Fibroblast of peridontal ligament (primary cell): ENCODE measurements around the gene DNAJC16.
"Not testable (repeated sequence)": the region's sequence is repeated elsewhere in the genome, so short reads cannot be mapped to it uniquely, and the experiment has no call there.

Experiments
- DNase-seq: peaks from one replicate; pipeline ENCODE4 v3.0.0-alpha.2; 2010; ENCODE audit errors: extremely low read depth

Gene DNAJC16

GRCh38 chr1:15526490-15527339 is at the start of gene DNAJC16:
Gene DNAJC16 (plus strand): TSS chr1:15526848. CDS start chr1:15529106, 2,258 bp downstream.
- peak; percentile 100 for DNase-seq

GRCh38 chr1:15476927-15477326 is 49.7 kb upstream of the DNAJC16 start:
- no peak for DNase-seq

- DNase-seq: no peak
Measured at GRCh38 chr1:15477646-15478212, 48.9 kb upstream of the DNAJC16 start.

- DNase-seq: no peak
Measured at GRCh38 chr1:15479654-15480347, 46.8 kb upstream of the DNAJC16 start.

- not testable (repeated sequence) for DNase-seq
Measured at GRCh38 chr1:15482455-15482854, 44.2 kb upstream of the DNAJC16 start.

- not testable (repeated sequence) for DNase-seq
Measured at GRCh38 chr1:15482983-15483543, 43.6 kb upstream of the DNAJC16 start.

GRCh38 chr1:15483971-15484370 is 42.7 kb upstream of the DNAJC16 start:
- DNase-seq: no peak

- not testable (repeated sequence) for DNase-seq
Measured at GRCh38 chr1:15484443-15484842, 42.2 kb upstream of the DNAJC16 start.

GRCh38 chr1:15485636-15486035 is 41.0 kb upstream of the DNAJC16 start:
- DNase-seq: no peak

GRCh38 chr1:15486844-15487610 is 39.6 kb upstream of the DNAJC16 start:
- DNase-seq: not testable (repeated sequence)

- DNase-seq: no peak
Measured at GRCh38 chr1:15488371-15488770, 38.3 kb upstream of the DNAJC16 start.

GRCh38 chr1:15489052-15489736 is 37.5 kb upstream of the DNAJC16 start:
- DNase-seq: no peak

GRCh38 chr1:15491010-15491409 is 35.6 kb upstream of the DNAJC16 start:
- DNase-seq: not testable (repeated sequence)

GRCh38 chr1:15492596-15492995 is 34.1 kb upstream of the DNAJC16 start:
- DNase-seq: no peak

GRCh38 chr1:15493869-15494390 is 32.7 kb upstream of the DNAJC16 start:
- no peak for DNase-seq

- DNase-seq: no peak
Measured at GRCh38 chr1:15500184-15501178, 26.2 kb upstream of the DNAJC16 start.

GRCh38 chr1:15501208-15502032 is 25.2 kb upstream of the DNAJC16 start:
- peak; percentile 49 for DNase-seq

GRCh38 chr1:15504436-15504835 is 22.2 kb upstream of the DNAJC16 start:
- no peak for DNase-seq

- DNase-seq: no peak
Measured at GRCh38 chr1:15506831-15507230, 19.8 kb upstream of the DNAJC16 start.
